ENCODE data around the gene KHDC4.

Gene KHDC4

DNA sequence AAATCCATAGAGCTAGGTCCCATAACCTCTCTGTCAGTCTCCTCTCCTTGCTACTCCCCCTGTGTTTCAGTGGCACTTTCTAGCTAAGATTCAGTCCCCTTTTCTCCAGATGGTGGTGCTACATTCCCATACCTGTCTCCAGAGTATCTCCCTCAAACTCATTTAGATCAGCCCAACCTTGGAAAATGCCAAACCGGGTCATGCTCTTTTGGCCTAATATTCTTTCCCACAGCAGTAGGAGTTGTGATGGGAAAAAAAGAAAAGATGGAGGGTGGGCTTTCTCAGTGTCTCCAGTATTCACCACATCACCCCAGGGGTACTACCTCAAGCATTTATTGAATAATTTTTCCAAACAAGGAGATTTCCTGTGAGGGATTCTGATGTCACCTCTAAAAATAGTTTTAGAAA, 4.0 kb upstream of the KHDC4 start:
- Histone ChIP-seq H3K4me2 (ENCODE audit: low read length) (no peak overlapping the region), H2AFZ (peak overlapping the region; percentile 22), H3K27ac (no peak overlapping the region), H3K27me3 (ENCODE audit: control insufficient read depth, insufficient read depth, low read length) (no peaks in the 10 kb centered on the region), H3K9ac (no peak overlapping the region), H3K4me1 (peaks cover 3% of the 10 kb centered on the region), H3K9me3 (ENCODE audit: control insufficient read depth, low read length) (no peaks in the 10 kb centered on the region), H3K79me2 (peaks cover 7% of the 10 kb centered on the region), H3K36me3 (ENCODE audit: control insufficient read depth, insufficient read depth, low read length) (no peaks in the 10 kb centered on the region), H3K4me3 (ENCODE audit: low read depth, low read length) (no peak overlapping the region)
- TF ChIP-seq, protein P1, sequence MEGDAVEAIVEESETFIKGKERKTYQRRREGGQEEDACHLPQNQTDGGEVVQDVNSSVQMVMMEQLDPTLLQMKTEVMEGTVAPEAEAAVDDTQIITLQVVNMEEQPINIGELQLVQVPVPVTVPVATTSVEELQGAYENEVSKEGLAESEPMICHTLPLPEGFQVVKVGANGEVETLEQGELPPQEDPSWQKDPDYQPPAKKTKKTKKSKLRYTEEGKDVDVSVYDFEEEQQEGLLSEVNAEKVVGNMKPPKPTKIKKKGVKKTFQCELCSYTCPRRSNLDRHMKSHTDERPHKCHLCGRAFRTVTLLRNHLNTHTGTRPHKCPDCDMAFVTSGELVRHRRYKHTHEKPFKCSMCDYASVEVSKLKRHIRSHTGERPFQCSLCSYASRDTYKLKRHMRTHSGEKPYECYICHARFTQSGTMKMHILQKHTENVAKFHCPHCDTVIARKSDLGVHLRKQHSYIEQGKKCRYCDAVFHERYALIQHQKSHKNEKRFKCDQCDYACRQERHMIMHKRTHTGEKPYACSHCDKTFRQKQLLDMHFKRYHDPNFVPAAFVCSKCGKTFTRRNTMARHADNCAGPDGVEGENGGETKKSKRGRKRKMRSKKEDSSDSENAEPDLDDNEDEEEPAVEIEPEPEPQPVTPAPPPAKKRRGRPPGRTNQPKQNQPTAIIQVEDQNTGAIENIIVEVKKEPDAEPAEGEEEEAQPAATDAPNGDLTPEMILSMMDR (IDR thresholded peaks at IDR 0.05) = peak; percentile 48

DNA sequence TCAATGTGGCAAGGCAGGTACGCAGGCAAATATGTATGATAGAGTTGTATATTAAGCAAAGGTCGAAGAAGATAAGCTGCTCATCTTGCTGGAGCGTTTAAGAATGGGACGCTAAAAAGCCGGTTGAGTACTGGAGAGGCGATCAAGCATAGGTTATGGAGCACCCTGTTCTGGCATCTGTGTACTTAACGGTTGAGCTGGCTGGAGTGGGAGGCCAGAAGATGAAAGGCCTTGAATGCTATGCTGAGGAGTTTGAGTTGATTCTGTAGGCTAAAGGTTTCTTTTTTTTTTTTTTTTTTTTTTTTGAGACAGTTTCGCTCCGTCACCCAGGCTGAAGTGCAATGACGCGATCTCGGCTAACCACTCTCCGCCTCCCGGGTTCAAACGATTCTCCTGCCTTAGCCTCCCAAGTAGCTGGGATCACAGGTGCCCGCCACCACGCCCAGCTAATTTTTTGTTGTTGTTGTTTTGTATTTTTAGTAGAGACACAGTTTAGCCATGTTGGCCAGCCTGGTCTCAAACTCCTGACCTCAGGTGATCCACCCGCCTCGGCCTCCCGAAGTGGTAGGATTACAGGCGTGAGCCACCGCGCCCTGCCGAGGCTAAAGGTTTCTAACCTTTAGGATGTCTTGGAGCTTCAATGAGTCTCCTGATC, 850 bp upstream of the KHDC4 start:
- Histone ChIP-seq H3K79me2 (peaks cover 22% of the 10 kb centered on the region), H3K4me3 (ENCODE audit: low read depth, low read length) (peak overlapping the region; percentile 100), H3K4me1 (peaks cover 2% of the 10 kb centered on the region)

DNA sequence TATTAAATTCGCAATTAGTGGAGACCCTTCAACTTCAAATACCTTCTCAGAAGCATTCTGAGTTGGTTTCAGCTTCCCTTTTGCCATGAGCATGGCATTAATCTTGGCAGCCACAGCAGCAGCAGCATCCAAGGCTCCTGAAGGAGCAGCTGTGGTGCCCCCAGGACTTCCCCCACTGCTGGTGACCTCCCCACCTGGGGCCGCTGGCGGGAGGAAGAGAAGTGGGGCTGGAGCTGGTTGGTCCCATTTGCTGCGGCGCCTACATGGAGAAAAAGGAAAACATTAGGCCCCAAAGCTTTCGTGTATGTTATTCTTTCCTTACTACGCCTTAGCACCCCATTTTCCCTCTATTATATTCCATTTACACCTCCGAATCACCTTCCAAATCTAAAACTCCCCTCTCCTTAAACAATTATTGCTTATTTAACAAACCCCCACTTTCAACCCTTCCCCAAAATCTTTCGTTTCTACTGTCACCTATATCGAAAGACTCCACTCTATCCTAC, 569 bp downstream of the KHDC4 start:
- peak overlapping the region; percentile 91 for H3K27ac ChIP-seq
- H3K36me3 ChIP-seq (ENCODE audit: control insufficient read depth, insufficient read depth, low read length) = no peaks in the 10 kb centered on the region
- no peak overlapping the region for H3K9ac ChIP-seq
- H3K9me3 ChIP-seq (ENCODE audit: control insufficient read depth, low read length) = no peaks in the 10 kb centered on the region
- H3K4me1 ChIP-seq = peaks cover 2% of the 10 kb centered on the region
- H3K4me3 ChIP-seq (ENCODE audit: low read depth, low read length) = peak overlapping the region; percentile 100
- H2AFZ ChIP-seq = peak overlapping the region; percentile 57
- H3K79me2 ChIP-seq = peaks cover 22% of the 10 kb centered on the region
- peak overlapping the region; percentile 99 for H3K4me2 ChIP-seq (ENCODE audit: low read length)
- H3K27me3 ChIP-seq (ENCODE audit: control insufficient read depth, insufficient read depth, low read length) = no peaks in the 10 kb centered on the region
- TF ChIP-seq, protein P1 (IDR thresholded peaks at IDR 0.05) = no peak

More for the DNA sequence above, 850 bp upstream of the KHDC4 start:
- peak overlapping the region; percentile 91 for H3K27ac ChIP-seq
- no peaks in the 10 kb centered on the region for H3K36me3 ChIP-seq (ENCODE audit: control insufficient read depth, insufficient read depth, low read length)
- H3K27me3 ChIP-seq (ENCODE audit: control insufficient read depth, insufficient read depth, low read length) = no peaks in the 10 kb centered on the region
- H3K9me3 ChIP-seq (ENCODE audit: control insufficient read depth, low read length) = no peaks in the 10 kb centered on the region
- peak overlapping the region; percentile 28 for H3K9ac ChIP-seq
- TF ChIP-seq, protein P1 (IDR thresholded peaks at IDR 0.05) = no peak
- H3K4me2 ChIP-seq (ENCODE audit: low read length) = peak overlapping the region; percentile 76
- peak overlapping the region; percentile 95 for H2AFZ ChIP-seq

DNA sequence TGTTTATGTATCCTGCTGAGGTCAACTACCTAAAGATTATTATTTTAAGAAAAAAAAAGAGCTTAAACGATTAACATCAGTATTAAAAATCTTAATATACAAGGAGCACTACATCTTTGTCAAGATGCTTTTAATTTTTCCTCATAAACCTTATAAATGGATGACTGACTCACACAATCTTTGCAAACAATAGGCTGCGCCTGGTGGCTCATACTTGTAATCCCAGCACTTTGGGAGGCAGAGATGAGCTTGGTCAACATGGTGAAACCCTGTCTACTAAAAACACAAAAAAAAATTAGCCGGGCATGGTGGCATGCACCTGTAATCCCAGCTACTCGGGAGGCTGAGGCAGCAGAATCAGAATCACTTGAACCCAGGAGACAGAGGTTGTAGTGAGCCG, 1.7 kb downstream of the KHDC4 start:
- Histone ChIP-seq H3K9ac (no peak overlapping the region), H3K4me1 (peaks cover 2% of the 10 kb centered on the region), H3K4me2 (ENCODE audit: low read length) (no peak overlapping the region), H3K27ac (no peak overlapping the region), H3K36me3 (ENCODE audit: control insufficient read depth, insufficient read depth, low read length) (no peaks in the 10 kb centered on the region), H3K79me2 (peaks cover 22% of the 10 kb centered on the region), H3K27me3 (ENCODE audit: control insufficient read depth, insufficient read depth, low read length) (no peaks in the 10 kb centered on the region), H3K4me3 (ENCODE audit: low read depth, low read length) (no peak overlapping the region), H3K9me3 (ENCODE audit: control insufficient read depth, low read length) (no peaks in the 10 kb centered on the region), H2AFZ (no peak overlapping the region)
- TF ChIP-seq, protein P1 (IDR thresholded peaks at IDR 0.05) = no peak

DNA sequence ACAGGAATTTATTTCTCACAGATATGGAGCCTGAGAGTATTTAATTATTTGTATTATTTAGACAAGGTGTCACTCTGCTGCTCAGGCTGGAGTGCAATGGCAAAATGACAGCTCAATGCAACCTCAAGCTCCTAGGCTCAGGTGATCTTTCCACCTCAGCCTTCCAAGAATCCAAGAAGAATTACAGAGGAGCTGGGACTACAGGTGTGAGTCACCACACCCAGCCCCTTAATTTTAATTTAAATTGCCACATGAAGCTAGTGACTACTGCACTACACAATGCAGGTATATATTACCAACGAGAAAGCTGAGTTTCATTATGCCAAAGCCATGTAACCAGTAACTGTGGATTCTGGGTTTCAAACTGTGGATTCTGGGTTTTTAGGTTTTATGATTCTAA, 2.1 kb downstream of the KHDC4 start:
- Histone ChIP-seq H3K27ac (no peak overlapping the region), H3K79me2 (peaks cover 22% of the 10 kb centered on the region), H2AFZ (no peak overlapping the region), H3K4me2 (ENCODE audit: low read length) (no peak overlapping the region), H3K27me3 (ENCODE audit: control insufficient read depth, insufficient read depth, low read length) (no peaks in the 10 kb centered on the region), H3K4me1 (peaks cover 2% of the 10 kb centered on the region), H3K36me3 (ENCODE audit: control insufficient read depth, insufficient read depth, low read length) (no peaks in the 10 kb centered on the region), H3K9me3 (ENCODE audit: control insufficient read depth, low read length) (no peaks in the 10 kb centered on the region), H3K4me3 (ENCODE audit: low read depth, low read length) (no peak overlapping the region), H3K9ac (no peak overlapping the region)
- TF ChIP-seq, protein P1 (IDR thresholded peaks at IDR 0.05) = no peak
